Measurements from ENCODE around the gene BICDL2. TPM values are rescaled to one million over a fixed set of nuclear protein-coding genes. Genes with fewer than 3 reads are reported as not detected.
A peak's percentile ranks its signal among the peaks of the same experiment; 100 is the strongest.

The BICDL2 gene
- polyA plus RNA-seq, 1 donor: 14.0 TPM

GRCh38 chr16:3019594-3020246, 17.0 kb downstream of the BICDL2 start:
- 60% methylated on average over 1 of the region's 40 CpGs for whole genome bisulfite sequencing (ENCODE audit: insufficient coverage, low lambda C conversion rate)
- H3K4me1 ChIP-seq (ENCODE audit: control insufficient read depth, insufficient read depth, low read length): peaks cover 49% of the 10 kb centered on the region
- H3K27ac ChIP-seq (ENCODE audit: low read length): no peak overlapping the region
- H3K9me3 ChIP-seq (ENCODE audit: control insufficient read depth, low read depth, low read length): no peaks in the 10 kb centered on the region
- peaks cover 2% of the 10 kb centered on the region for H3K36me3 ChIP-seq (ENCODE audit: control insufficient read depth, insufficient read depth, low read length)
- peaks cover 15% of the 10 kb centered on the region for H3K27me3 ChIP-seq (ENCODE audit: control insufficient read depth, insufficient read depth, low read length)
- DNase-seq: no peak
- H3K4me3 ChIP-seq (ENCODE audit: low read length): peak overlapping the region; percentile 64

- peaks cover 24% of the 10 kb centered on the region for H3K27me3 ChIP-seq (ENCODE audit: control insufficient read depth, insufficient read depth, low read length)
- H3K27ac ChIP-seq (ENCODE audit: low read length): peak within 1 kb of the TSS; percentile 83
- DNase-seq: peak; percentile 63 to 74
- H3K4me3 ChIP-seq (ENCODE audit: low read length): peak within 1 kb of the TSS; percentile 59
- H3K4me1 ChIP-seq (ENCODE audit: control insufficient read depth, insufficient read depth, low read length): peaks cover 60% of the 10 kb centered on the region
- H3K9me3 ChIP-seq (ENCODE audit: control insufficient read depth, low read depth, low read length): no peaks in the 10 kb centered on the region
- WGBS (ENCODE audit: insufficient coverage, low lambda C conversion rate): no CpG with 5 or more reads among the region's 52 CpGs
- H3K36me3 ChIP-seq (ENCODE audit: control insufficient read depth, insufficient read depth, low read length): peaks cover 2% of the 10 kb centered on the region
Observed at GRCh38 chr16:3017794-3018506, 18.8 kb downstream of the BICDL2 start, which contains the start of gene CLDN6. Gene CLDN6, minus strand, starts transcription at chr16:3018183. Its CDS starts 2,162 bp downstream, at chr16:3016021.

- peaks cover 59% of the 10 kb centered on the region for H3K4me1 ChIP-seq (ENCODE audit: control insufficient read depth, insufficient read depth, low read length)
- H3K9me3 ChIP-seq (ENCODE audit: control insufficient read depth, low read depth, low read length): no peaks in the 10 kb centered on the region
- peak overlapping the region; percentile 59 for H3K4me3 ChIP-seq (ENCODE audit: low read length)
- H3K36me3 ChIP-seq (ENCODE audit: control insufficient read depth, insufficient read depth, low read length): no peaks in the 10 kb centered on the region
- H3K27ac ChIP-seq (ENCODE audit: low read length): peak overlapping the region; percentile 83
- H3K27me3 ChIP-seq (ENCODE audit: control insufficient read depth, insufficient read depth, low read length): peaks cover 30% of the 10 kb centered on the region
- DNase-seq: peak in 1 of 2 donors; percentile 51
- no CpG with 5 or more reads among the region's 20 CpGs for WGBS (ENCODE audit: insufficient coverage, low lambda C conversion rate)
Observed at GRCh38 chr16:3017344-3017743, 19.4 kb downstream of the BICDL2 start.

GRCh38 chr16:3015865-3016521, 20.8 kb downstream of the BICDL2 start:
- DNase-seq: no peak
- peaks cover 38% of the 10 kb centered on the region for H3K27me3 ChIP-seq (ENCODE audit: control insufficient read depth, insufficient read depth, low read length)

GRCh38 chr16:3014971-3015370, 21.8 kb downstream of the BICDL2 start:
- WGBS (ENCODE audit: insufficient coverage, low lambda C conversion rate): no CpG with 5 or more reads among the region's 6 CpGs
- Histone ChIP-seq H3K4me3 (ENCODE audit: low read length) (no peak overlapping the region), H3K36me3 (ENCODE audit: control insufficient read depth, insufficient read depth, low read length) (no peaks in the 10 kb centered on the region), H3K9me3 (ENCODE audit: control insufficient read depth, low read depth, low read length) (no peaks in the 10 kb centered on the region), H3K27me3 (ENCODE audit: control insufficient read depth, insufficient read depth, low read length) (peaks cover 38% of the 10 kb centered on the region), H3K27ac (ENCODE audit: low read length) (no peak overlapping the region), H3K4me1 (ENCODE audit: control insufficient read depth, insufficient read depth, low read length) (peaks cover 67% of the 10 kb centered on the region)
- no peak for DNase-seq

More at GRCh38 chr16:3015865-3016521, 20.8 kb downstream of the BICDL2 start:
- Histone ChIP-seq H3K4me3 (ENCODE audit: low read length) (no peak overlapping the region), H3K4me1 (ENCODE audit: control insufficient read depth, insufficient read depth, low read length) (peaks cover 57% of the 10 kb centered on the region), H3K36me3 (ENCODE audit: control insufficient read depth, insufficient read depth, low read length) (no peaks in the 10 kb centered on the region), H3K9me3 (ENCODE audit: control insufficient read depth, low read depth, low read length) (no peaks in the 10 kb centered on the region), H3K27ac (ENCODE audit: low read length) (no peak overlapping the region)
- no CpG with 5 or more reads among the region's 13 CpGs for WGBS (ENCODE audit: insufficient coverage, low lambda C conversion rate)

- Histone ChIP-seq H3K27me3 (ENCODE audit: control insufficient read depth, insufficient read depth, low read length) (peaks cover 40% of the 10 kb centered on the region), H3K36me3 (ENCODE audit: control insufficient read depth, insufficient read depth, low read length) (no peaks in the 10 kb centered on the region), H3K27ac (ENCODE audit: low read length) (no peak overlapping the region), H3K4me3 (ENCODE audit: low read length) (no peak overlapping the region), H3K4me1 (ENCODE audit: control insufficient read depth, insufficient read depth, low read length) (peaks cover 67% of the 10 kb centered on the region), H3K9me3 (ENCODE audit: control insufficient read depth, low read depth, low read length) (no peaks in the 10 kb centered on the region)
- peak in 1 of 2 donors; percentile 29 for DNase-seq
- WGBS (ENCODE audit: insufficient coverage, low lambda C conversion rate): no CpG with 5 or more reads among the region's 12 CpGs
Observed at GRCh38 chr16:3013998-3014690, 22.6 kb downstream of the BICDL2 start.

- Histone ChIP-seq H3K27ac (ENCODE audit: low read length) (no peak overlapping the region), H3K4me1 (ENCODE audit: control insufficient read depth, insufficient read depth, low read length) (peaks cover 67% of the 10 kb centered on the region), H3K4me3 (ENCODE audit: low read length) (no peak overlapping the region), H3K9me3 (ENCODE audit: control insufficient read depth, low read depth, low read length) (no peaks in the 10 kb centered on the region), H3K36me3 (ENCODE audit: control insufficient read depth, insufficient read depth, low read length) (no peaks in the 10 kb centered on the region), H3K27me3 (ENCODE audit: control insufficient read depth, insufficient read depth, low read length) (peaks cover 41% of the 10 kb centered on the region)
- WGBS (ENCODE audit: insufficient coverage, low lambda C conversion rate): no CpG with 5 or more reads among the region's 27 CpGs
- no peak for DNase-seq
Observed at GRCh38 chr16:3013491-3013951, 23.2 kb downstream of the BICDL2 start.

DNA sequence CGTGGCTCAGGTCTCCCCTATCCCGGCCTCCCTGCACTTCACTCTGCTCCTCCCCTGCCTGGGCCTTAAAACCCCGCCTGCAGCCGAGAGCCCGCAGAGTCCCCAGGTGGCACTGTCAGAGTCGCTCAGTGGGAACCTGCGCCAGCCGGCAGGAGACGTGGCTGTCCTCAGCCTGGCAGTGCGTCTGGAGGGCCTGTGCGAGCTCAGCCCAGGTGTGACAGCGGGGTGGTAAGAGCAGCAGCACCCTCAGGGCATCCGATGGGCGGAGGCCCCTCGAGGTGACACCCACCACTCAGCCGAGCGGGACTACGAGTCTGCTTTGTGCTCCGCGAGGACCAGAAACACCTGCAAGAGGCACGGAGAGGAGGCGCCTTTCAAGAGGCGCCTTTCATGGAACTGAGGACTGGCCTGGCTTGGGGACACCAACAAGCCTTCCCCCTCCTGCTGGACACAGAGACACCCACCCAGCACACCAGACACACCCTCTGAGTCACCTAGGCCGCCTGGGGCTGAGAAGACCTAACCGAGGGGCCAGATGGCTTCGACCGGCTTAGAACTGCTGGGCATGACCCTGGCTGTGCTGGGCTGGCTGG, 23.8 kb downstream of the BICDL2 start, which contains the start of gene CLDN9:
CLDN9 (plus strand) TSS at position 96 of the 593 bp plus-strand sequence; CDS start at position 536, 440 bp downstream.
- H3K36me3 ChIP-seq (ENCODE audit: control insufficient read depth, insufficient read depth, low read length): no peaks in the 10 kb centered on the region
- peak; percentile 60 to 80 for DNase-seq
- peaks cover 41% of the 10 kb centered on the region for H3K27me3 ChIP-seq (ENCODE audit: control insufficient read depth, insufficient read depth, low read length)
- no peak within 1 kb of the TSS for H3K27ac ChIP-seq (ENCODE audit: low read length)
- H3K9me3 ChIP-seq (ENCODE audit: control insufficient read depth, low read depth, low read length): no peaks in the 10 kb centered on the region
- H3K4me1 ChIP-seq (ENCODE audit: control insufficient read depth, insufficient read depth, low read length): peaks cover 68% of the 10 kb centered on the region
- WGBS (ENCODE audit: insufficient coverage, low lambda C conversion rate): no CpG with 5 or more reads among the region's 27 CpGs
- no peak within 1 kb of the TSS for H3K4me3 ChIP-seq (ENCODE audit: low read length)

- WGBS (ENCODE audit: insufficient coverage, low lambda C conversion rate): no CpG with 5 or more reads among the region's 19 CpGs
- Histone ChIP-seq H3K4me3 (ENCODE audit: low read length) (no peak overlapping the region), H3K4me1 (ENCODE audit: control insufficient read depth, insufficient read depth, low read length) (peaks cover 65% of the 10 kb centered on the region), H3K9me3 (ENCODE audit: control insufficient read depth, low read depth, low read length) (no peaks in the 10 kb centered on the region), H3K27me3 (ENCODE audit: control insufficient read depth, insufficient read depth, low read length) (peaks cover 37% of the 10 kb centered on the region), H3K36me3 (ENCODE audit: control insufficient read depth, insufficient read depth, low read length) (no peaks in the 10 kb centered on the region), H3K27ac (ENCODE audit: low read length) (no peak overlapping the region)
- DNase-seq: peak in 1 of 2 donors; percentile 59
Observed at GRCh38 chr16:3012246-3012645, 24.5 kb downstream of the BICDL2 start.
